IPS-NIHi7 (cell line): ENCODE data around the gene PLXNA1.

Source experiments
- DNase-seq: peaks from one replicate; pipeline ENCODE4 v3.0.0; 2012; ENCODE audit warnings: mixed read lengths; ENCODE audit errors: extremely low spot score

PLXNA1 gene

DNA sequence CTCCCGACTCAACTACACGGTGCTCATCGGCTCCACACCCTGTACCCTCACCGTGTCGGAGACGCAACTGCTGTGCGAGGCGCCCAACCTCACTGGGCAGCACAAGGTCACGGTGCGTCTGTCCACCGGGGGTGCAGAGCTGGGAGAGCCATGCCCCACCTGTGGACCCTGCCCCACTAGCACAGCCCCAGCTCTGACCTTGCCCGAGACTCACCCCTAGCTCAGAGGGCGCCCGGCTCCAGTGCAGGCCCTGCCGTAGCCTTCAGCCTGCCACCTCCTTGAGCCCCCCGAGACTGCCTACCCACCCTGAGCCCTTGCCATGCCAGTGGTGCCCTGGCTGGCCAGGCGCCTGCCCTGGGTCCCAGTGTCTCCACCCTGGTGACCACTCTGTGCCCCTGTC, 34.9 kb downstream of the PLXNA1 start:
- no peak for DNase-seq

GRCh38 chr3:127018306-127018828, 35.5 kb downstream of the PLXNA1 start:
- no peak for DNase-seq

GRCh38 chr3:127019449-127019848, 36.5 kb downstream of the PLXNA1 start:
- no peak for DNase-seq

DNA sequence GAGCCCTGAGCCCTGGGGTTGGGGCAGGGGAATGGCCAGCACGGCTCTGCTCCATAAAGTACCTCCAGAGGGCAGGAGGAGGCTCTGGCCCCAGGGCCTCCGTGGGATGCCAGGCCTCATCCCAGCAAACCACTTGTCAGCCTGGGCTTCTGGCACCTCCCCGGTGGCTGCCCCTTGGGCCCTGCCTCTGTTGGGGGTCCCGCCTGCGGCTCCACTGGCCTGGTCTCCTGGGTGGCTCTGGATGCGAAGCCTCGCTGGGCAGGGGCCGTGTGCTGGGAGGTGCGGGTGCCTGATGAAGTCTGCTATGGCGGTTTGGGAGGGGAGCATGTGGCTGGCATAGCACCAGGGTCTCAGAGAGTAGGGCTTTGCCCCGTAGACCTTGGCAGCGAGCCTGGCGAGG, 37.6 kb downstream of the PLXNA1 start:
- no peak for DNase-seq

GRCh38 chr3:127022849-127023248, 39.9 kb downstream of the PLXNA1 start:
- DNase-seq = no peak

GRCh38 chr3:127025456-127025855, 42.5 kb downstream of the PLXNA1 start:
- DNase-seq = no peak

DNA sequence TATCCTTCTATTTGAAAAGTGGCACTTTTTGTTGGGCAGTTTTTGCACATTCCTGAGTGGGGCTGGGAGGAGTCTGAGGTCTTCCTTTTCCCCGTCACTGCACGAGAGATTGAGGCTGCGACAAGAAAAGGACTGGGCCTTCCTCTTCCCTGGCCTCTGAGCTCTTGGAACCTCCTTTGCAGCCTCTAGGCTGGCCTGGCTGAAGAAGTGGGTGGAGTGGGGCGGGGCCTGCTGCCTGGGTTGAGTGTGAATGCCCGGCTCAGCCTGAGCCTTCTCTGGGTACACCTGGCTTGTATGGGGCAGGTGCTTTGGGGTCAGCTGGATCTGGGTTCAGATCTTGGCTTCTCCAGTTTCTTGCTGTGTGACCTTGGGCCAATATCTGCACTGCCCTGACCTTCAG, 43.1 kb downstream of the PLXNA1 start:
- DNase-seq = no peak

DNA sequence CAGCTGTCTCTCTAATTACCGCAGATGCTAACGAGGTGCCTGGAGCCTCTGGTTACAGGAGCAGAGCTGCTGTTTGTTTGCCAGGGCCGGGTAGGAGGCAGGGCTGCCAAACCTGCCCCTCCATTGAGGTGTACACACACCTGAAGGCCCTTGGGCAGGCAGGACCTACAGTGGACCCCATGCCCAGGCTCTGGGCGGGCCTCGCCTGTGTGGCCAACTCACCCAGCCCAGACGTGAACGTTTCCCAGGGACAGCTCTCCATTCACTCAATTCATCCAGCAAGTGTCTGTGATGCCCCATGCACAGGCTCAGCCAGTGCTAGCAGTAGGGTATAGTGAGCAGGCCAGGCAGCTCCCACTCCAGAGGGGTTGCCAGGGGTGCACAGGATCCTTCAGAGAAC, 43.7 kb downstream of the PLXNA1 start:
- DNase-seq = no peak

GRCh38 chr3:127027061-127027735, 44.3 kb downstream of the PLXNA1 start:
- no peak for DNase-seq

DNA sequence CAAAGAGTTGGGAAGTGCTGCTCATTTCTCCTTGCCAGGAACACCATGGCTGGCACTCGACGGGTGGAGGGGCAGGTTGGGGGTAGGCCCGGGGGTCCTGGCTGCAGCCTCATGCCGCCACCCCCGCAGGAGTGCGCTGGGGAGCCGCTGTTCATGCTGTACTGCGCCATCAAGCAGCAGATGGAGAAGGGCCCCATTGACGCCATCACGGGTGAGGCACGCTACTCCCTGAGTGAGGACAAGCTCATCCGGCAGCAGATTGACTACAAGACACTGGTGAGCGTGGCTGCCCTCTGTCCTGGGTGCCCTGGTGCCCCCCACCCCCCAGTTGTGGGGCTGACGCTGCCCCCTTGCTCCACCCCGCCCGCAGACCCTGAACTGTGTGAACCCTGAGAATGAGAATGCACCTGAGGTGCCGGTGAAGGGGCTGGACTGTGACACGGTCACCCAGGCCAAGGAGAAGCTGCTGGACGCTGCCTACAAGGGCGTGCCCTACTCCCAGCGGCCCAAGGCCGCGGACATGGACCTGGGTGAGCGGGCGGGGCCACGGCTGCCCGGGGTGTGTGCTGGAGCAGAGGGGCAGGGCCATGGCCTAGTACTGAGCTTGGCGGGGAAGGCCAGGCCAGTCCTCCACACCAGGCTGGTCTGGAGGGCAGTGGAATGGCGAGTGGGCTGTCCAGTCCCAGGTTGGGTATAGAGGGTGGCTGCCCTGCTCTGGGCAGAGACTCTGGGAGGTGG, 45.1 kb downstream of the PLXNA1 start:
- DNase-seq = no peak

GRCh38 chr3:127028781-127029657, 46.1 kb downstream of the PLXNA1 start:
- DNase-seq = no peak

DNA sequence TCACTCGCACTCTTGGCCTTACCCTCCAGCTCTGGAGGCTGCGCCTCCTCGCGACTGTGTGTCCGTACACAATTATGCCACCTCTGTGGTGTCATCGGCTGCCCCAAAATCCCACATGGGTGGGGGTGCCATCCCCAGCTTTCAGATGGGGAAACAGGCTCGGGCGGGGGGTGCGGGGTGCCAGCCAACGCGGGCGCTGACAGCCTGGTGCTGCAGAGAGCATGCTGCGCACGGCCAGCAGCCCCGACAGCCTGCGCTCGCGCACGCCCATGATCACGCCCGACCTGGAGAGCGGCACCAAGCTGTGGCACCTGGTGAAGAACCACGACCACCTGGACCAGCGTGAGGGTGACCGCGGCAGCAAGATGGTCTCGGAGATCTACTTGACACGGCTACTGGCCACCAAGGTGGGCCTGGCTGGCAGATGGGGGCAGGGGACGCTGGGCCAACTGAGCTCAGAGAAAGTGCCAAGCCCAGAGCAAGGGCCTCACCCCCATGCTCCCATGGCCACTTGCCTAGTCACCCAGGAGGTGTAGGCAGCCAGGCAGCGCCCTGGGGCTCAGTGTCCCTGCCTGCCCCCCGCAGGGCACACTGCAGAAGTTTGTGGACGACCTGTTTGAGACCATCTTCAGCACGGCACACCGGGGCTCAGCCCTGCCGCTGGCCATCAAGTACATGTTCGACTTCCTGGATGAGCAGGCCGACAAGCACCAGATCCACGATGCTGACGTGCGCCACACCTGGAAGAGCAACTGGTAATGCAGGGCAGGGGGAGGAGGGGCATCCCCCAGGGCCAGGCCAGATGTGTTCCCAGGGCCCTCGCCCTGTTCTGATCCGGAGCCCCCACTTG, 47.0 kb downstream of the PLXNA1 start:
- DNase-seq = no peak

GRCh38 chr3:127030508-127031412, 47.8 kb downstream of the PLXNA1 start:
- no peak for DNase-seq

DNA sequence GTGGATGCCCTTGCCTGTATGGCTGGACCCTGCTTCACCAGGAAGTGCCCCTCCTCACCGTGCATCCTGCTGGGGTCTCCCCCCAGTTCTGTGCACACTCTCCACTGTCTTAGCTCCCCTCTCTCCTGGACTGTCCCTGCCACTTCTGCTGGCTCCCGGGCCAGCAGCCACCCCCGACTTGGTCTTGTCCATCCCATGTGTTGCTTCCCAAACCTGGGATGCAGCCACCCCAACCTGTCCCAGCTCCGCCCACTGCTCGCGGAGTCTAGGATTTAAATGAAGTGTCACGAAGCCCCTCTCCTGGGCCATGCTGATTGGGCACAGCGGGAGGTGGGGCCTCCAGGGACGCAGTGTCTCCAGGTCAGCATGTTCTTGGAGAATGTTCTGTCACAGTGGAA, 48.5 kb downstream of the PLXNA1 start:
- DNase-seq = no peak

- DNase-seq = no peak
These were observed 48.9 kb downstream of the PLXNA1 start for GRCh38 chr3:127031845-127032244.

DNA sequence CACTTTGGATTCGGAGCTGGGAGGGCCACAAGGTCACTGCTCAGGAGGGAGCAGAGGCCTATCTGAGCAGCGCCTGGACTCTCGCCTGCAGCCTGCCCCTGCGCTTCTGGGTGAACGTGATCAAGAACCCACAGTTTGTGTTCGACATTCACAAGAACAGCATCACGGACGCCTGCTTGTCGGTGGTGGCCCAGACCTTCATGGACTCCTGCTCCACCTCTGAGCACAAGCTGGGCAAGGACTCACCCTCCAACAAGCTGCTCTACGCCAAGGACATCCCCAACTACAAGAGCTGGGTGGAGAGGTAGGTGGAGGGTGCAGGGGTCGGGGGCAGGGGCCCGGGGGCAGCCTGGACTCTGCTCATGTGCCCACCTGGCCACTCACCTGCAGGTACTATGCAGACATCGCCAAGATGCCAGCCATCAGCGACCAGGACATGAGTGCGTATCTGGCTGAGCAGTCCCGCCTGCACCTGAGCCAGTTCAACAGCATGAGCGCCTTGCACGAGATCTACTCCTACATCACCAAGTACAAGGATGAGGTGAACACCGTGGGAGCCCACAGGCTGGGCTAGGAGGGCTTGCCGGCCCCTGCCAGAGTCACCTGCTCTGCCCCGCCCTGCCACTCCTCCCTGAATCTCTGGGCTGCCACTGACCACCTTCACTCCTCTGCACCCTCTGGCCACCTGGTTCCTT, 49.5 kb downstream of the PLXNA1 start:
- DNase-seq = no peak
